Fibroblast of skin of back (primary cell): ENCODE measurements around the gene GNAS-AS1.

ENCODE experiments used
- DNase-seq: peaks from one replicate; pipeline ENCODE4 v3.0.0-alpha.2; 2013

The GNAS-AS1 gene

DNA sequence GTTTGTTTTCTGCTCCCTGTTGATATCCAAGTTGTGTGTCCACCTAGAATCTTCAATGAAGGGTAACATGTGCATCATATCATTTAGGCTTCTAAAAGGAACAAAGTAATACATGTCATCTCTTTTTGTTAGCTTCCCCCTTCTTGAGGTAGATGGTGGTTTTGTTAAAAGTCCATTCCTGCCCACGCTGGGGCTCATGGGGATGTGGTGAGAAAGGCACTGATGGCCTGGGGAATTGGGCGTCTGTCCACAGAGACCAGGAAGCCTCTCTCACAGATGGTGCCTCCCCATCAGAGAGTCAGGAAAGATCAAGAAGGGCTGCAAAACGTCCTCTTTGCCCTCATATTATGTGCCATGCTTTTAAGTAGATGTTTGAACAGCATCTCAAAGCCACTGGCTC lies 34.3 kb upstream of the GNAS-AS1 start:
- no peak for DNase-seq

DNA sequence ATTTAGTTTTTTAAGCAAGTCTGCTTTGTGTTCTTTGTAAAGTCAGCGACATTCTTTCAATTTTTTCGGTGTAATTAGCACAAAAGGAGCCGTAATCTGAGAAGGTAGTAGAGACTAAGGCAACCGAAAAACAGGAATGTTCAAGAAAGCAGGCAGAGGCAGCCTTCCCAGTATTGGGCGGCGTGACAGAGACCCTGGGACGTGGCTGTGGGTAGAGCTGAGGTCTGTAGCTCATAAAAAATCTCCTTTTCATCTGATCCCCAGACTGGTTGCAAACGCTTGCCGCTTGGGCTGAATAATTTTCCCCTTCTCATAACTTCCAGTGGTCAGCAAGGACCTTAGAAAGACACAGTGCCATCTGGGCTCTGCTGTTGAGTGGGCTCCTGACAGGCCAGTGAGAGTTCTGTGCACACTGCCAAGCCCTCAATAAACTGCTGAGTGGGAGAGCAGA lies 32.6 kb upstream of the GNAS-AS1 start:
- DNase-seq, result peak; percentile 76

DNA sequence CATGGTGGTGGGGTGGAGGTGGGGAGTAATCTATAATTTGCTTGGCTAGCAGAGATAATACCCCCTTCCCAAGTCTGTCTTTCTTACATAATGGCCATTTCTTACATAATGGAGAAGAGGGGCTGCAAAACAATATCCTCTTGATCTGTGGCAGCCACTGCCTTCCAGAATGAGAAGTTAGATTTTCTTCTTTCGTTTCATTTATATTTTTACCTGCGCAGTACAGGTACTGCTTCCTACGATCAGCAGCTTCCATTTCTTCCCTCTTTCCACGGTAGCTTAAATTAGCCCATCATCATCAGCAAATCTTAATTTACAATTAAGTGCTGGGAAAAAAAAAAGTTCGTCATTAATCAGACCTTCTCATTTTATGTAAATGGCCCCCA lies 32.0 kb upstream of the GNAS-AS1 start:
- no peak for DNase-seq

DNA sequence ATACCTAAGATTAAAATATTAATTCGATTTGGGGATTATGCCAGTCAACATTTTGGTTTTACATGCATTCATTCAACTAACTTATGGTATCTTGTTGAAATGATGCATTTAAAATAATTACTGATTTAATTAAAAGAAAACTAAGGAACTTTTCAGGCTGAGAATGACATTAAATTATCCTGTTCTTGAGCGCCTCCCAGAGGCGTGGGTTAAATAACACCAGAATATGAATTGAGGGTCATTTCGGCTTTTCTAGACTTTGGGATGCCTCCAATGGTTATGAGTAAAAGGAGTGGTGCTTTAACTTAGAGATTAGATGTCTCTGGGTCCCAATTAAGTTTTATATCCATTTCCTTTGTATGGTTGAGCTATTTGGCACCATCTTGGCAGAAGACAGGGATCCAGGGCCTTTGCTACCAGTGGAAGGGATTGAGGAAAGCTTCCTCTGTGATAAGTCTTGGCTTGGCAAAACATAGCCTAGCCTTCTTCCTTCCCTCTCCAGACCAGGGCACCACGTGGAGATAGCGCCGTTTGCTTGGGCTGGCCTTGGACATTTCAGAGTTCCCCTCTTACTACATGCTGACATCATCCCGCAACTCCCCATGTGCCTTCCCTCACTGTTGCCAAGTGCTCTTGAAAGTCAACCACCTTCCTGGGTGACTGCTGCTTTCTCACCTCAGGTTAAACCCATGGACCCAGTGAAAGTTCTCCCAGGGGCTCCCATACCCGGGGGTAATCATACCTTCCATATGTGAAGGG lies 30.5 kb upstream of the GNAS-AS1 start:
- DNase-seq, result no peak

GRCh38 chr20:58880441-58880840 lies 29.7 kb upstream of the GNAS-AS1 start:
- no peak for DNase-seq

GRCh38 chr20:58878399-58878798 lies 27.7 kb upstream of the GNAS-AS1 start:
- DNase-seq, result no peak

GRCh38 chr20:58877976-58878360 lies 27.3 kb upstream of the GNAS-AS1 start:
- no peak for DNase-seq

- DNase-seq, result no peak
These were observed 26.6 kb upstream of the GNAS-AS1 start for GRCh38 chr20:58877050-58877975.

DNA sequence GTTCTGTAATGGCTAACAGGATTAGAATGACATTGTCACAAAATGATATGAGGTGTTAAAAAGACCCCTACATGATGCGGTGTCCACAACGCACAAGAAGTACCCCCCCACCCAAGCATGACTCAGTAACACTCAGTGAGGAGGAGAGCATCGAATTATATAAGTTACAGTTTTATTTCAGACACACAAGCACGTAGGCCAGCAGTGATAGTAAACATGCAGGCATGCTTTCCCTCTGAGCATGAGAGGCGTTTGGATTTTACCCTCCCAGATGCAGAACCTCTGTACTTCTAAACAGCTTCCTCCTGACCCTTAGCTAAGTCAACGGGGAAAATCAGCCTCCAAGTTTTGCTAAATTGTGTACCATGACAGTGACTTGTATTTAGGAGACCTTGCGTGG lies 25.7 kb upstream of the GNAS-AS1 start:
- no peak for DNase-seq

DNA sequence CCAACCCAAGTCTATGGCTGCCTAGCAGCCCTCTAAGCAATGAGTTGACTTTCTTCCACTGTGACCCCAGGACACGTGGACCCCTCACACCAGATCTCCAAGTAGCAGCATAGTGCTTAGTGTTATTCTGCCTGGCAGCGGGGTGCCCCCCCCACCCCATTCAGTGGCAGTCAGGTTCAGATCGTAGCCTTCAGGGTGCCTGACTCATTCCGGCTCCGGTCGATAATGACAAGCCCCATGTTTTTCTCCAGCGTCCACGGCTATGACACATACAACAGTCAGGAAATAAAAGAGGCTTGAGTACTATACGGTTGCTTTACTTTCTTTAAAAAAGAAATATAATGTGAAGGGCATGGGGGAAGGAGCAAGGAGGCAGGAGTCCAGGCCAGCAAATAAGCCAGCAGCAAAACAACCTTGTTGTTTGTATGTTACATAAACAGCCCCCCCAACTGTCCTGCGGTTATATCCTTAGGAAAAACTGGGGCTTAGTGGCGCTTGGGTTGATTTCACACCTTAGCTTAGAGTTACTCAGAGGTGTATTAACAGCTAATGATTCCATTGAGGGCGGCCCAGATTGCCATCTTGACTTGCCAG lies 24.9 kb upstream of the GNAS-AS1 start:
- DNase-seq, result peak; percentile 85

GRCh38 chr20:58875111-58875510 lies 24.4 kb upstream of the GNAS-AS1 start:
- no peak for DNase-seq

GRCh38 chr20:58874469-58874868 lies 23.8 kb upstream of the GNAS-AS1 start:
- DNase-seq, result no peak

- no peak for DNase-seq
These were observed 20.9 kb upstream of the GNAS-AS1 start for GRCh38 chr20:58871533-58872102.

GRCh38 chr20:58870293-58871014 lies 19.8 kb upstream of the GNAS-AS1 start:
- DNase-seq, result peak; percentile 62

- DNase-seq, result no peak
These were observed 19.0 kb upstream of the GNAS-AS1 start for GRCh38 chr20:58869662-58870227.

GRCh38 chr20:58868795-58869194 lies 18.1 kb upstream of the GNAS-AS1 start:
- DNase-seq, result no peak

DNA sequence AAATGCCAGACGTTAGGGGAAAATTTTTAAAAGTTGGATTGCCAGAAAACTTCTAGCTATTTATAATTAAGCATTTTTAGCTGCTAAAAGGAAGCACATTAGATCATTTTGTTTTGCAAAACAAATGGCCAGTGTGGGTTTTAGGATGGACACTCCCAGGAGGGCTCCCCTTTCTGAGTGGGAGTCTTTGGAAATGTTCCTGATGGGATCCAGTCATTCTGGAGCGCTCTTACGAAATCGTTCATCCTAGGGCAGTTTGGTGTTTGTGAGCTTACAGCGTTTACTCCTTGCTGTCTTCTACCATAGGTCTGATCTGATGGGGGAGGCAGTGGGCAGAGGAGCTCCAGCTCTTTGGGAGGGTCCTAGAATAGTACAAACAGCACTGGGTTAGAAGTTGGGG lies 16.5 kb upstream of the GNAS-AS1 start:
- no peak for DNase-seq

DNA sequence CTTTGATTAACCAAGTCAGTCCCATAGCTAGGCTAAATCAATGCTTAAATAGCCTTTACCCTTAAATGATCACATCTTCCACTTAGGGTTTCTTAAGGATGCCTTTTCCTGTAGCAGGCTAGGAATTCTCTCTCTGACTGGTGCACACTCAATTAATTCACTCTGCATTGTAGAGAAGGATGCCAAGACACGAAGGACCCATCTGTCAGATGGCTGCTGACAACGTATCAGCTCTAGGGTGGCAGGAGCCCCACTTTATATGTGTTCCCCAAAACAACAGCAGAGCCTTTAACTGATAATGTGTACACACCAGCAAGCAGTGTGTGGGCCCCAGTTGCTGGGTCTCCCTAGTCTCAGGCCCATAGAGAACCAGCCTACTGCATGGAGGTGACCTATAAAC lies 15.1 kb upstream of the GNAS-AS1 start:
- DNase-seq, result no peak

- DNase-seq, result no peak
These were observed 13.6 kb upstream of the GNAS-AS1 start for GRCh38 chr20:58864346-58864745.

DNA sequence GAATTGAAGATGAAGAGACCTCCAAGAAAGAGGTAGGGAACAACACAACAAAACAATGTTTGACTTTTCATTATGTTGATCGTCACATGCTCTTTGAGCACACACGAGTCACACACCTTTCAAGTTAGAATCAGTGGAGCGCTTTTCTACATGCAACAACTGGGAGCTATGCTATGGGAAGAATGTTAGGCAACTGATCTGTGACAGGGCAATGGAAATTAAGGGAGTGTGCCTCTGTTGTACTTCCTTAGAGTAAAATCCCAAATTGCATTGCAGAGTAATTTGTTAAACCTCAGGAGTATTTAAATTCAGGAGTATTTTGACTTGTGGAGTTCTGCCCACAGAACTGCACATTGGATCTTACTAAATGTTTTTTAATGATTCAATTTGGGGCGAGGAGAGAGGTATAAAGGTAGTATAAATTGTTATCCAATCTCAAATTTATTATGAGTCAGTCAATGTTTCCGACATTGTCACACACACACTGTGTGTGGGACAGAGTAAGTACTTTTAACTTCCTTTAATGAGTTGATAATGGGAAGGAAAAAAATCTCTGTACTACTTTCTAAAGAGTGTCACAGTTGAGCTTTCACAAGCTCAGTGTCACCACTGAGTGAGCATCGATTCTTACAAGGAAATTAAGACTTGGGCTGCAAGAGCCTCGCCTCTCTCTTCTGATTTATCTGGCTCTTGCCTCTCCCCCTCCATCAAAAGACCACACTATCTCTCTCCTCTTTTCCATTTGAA lies 12.5 kb upstream of the GNAS-AS1 start:
- no peak for DNase-seq
